Breast epithelium (tissue), 3 donors: Measurements from ENCODE around the gene ELAVL4.

Experiments
- POLR2A ChIP-seq: fragments of 450-650 bp; IDR thresholded peaks from one replicate; pipeline ENCODE4 v1.6.1; 2016; ENCODE audit warnings: antibody characterized with exemption, mild to moderate bottlenecking, moderate library complexity
- POLR2AphosphoS5 ChIP-seq, 3 donors: sonication (generic); formaldehyde crosslinking; IDR thresholded peaks; one replicate each; pipeline ENCODE4 v1.6.1; 2017; ENCODE audit warnings: antibody characterized with exemption in 3 of 3
- TF ChIP-seq, protein P1 (sequence below), 3 donors: fragments of 450-650 bp; IDR thresholded peaks; one replicate each; pipeline ENCODE4 v1.5.1; 2016 to 2017; ENCODE audit warnings: antibody characterized with exemption in 3 of 3, mild to moderate bottlenecking in 3 of 3, moderate library complexity in 3 of 3

DNA sequence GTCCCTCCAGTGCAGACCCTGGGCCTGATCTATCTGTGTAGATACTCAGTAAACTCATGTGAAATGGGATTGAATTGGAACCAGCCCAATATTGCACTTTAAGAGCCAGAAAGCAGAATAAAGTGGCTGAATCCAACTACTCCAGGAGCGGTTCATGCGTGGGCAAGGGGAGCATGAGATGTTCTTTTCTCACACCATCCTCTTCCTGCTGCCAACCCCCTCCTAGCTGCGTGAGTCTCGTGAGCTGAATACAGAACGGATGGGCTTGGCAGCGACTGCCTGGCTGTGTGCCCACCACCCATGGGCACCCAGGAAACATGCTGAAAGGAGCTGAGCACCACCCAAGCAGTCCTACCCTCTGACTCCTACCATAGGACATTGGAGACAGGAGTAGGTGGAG lies 128.3 kb downstream of the ELAVL4 start:
- TF ChIP-seq POLR2A (no peak), POLR2AphosphoS5 (IDR thresholded peaks at IDR 0.05) (no peak)
- TF ChIP-seq, protein P1, sequence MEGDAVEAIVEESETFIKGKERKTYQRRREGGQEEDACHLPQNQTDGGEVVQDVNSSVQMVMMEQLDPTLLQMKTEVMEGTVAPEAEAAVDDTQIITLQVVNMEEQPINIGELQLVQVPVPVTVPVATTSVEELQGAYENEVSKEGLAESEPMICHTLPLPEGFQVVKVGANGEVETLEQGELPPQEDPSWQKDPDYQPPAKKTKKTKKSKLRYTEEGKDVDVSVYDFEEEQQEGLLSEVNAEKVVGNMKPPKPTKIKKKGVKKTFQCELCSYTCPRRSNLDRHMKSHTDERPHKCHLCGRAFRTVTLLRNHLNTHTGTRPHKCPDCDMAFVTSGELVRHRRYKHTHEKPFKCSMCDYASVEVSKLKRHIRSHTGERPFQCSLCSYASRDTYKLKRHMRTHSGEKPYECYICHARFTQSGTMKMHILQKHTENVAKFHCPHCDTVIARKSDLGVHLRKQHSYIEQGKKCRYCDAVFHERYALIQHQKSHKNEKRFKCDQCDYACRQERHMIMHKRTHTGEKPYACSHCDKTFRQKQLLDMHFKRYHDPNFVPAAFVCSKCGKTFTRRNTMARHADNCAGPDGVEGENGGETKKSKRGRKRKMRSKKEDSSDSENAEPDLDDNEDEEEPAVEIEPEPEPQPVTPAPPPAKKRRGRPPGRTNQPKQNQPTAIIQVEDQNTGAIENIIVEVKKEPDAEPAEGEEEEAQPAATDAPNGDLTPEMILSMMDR (IDR thresholded peaks at IDR 0.05) = no peak
